ENCODE data around the gene NPY5R.

DNA sequence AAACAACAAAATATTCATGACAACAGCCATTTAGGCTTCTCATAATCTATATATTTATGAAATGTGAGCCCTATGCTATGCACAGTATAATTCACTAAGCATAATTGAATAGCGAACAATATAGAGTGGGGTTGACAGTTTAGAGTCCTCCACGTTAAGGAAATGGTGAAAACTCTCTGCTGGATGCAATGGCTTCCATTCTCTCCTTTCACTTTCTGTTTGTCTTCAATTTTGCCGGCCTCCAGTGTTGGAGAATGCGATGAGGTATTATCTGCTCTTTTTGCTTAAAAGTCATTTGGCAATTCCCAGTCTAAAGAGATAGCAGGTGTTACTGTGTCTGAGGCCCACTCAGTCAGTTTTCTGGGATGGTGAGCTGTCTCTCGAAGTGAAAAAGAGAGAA is 52.1 kb downstream of the NPY5R start:
- TF ChIP-seq, protein P1, sequence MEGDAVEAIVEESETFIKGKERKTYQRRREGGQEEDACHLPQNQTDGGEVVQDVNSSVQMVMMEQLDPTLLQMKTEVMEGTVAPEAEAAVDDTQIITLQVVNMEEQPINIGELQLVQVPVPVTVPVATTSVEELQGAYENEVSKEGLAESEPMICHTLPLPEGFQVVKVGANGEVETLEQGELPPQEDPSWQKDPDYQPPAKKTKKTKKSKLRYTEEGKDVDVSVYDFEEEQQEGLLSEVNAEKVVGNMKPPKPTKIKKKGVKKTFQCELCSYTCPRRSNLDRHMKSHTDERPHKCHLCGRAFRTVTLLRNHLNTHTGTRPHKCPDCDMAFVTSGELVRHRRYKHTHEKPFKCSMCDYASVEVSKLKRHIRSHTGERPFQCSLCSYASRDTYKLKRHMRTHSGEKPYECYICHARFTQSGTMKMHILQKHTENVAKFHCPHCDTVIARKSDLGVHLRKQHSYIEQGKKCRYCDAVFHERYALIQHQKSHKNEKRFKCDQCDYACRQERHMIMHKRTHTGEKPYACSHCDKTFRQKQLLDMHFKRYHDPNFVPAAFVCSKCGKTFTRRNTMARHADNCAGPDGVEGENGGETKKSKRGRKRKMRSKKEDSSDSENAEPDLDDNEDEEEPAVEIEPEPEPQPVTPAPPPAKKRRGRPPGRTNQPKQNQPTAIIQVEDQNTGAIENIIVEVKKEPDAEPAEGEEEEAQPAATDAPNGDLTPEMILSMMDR (IDR thresholded peaks at IDR 0.05), result no peak
- TF ChIP-seq POLR2A (IDR thresholded peaks at IDR 0.05) (no peak), POLR2AphosphoS5 (IDR thresholded peaks at IDR 0.05) (no peak)

Measured in prostate gland (tissue), 2 donors.